Activated T-helper 1 cell treated with anti-CD3 and anti-CD28 coated beads, Interleukin-2, amount 50 U/mL, for 16 hours (primary cell): ENCODE measurements around the gene C11orf65.
"Not testable (repeated sequence)": the region's sequence is repeated elsewhere in the genome, so short reads cannot be mapped to it uniquely, and the experiment has no call there.

Experiments used
- DNase-seq, 2 donors: peaks; one replicate each; pipeline ENCODE4 v3.0.0-alpha.2; 2020; ENCODE audit warnings: low read depth in 1 of 2, low spot score in 1 of 2

The C11orf65 gene

DNA sequence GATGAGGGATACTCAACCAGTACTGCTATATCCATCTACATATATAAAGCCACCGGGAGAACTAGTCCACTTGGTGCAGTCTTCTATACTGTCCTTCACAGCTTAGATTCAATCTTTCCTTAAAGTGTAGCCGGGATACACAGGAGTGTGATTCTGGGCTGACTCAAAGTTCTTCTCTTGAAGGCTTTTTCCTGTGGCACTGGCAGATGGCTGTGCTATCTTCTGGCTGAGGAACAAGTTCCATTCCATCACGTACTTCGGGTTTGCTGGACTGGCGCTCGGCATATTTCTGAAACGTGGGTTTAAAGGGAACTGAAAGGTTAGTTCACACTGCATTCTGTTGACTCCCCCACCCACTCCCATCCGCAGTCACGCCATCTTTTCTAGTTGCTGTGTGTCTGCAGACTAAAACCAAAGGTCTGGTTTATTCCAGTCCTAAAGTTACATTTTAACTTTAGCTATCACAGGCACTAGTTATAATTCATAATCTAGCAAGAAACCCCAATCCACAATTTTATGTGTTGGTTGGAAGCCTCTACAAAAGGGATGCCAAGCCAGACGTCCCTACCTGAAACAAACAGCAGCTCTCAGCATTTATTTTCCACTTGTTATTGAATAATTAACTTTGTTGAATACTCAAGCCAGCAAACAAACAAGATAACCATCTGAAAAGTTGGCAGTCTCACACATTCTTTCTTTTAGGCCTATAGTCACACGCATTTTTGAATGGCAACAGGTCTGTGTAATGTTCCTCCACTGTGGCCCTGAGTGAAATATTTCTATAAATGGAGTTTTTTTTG, 7.5 kb upstream of the C11orf65 start:
- no peak for DNase-seq

DNA sequence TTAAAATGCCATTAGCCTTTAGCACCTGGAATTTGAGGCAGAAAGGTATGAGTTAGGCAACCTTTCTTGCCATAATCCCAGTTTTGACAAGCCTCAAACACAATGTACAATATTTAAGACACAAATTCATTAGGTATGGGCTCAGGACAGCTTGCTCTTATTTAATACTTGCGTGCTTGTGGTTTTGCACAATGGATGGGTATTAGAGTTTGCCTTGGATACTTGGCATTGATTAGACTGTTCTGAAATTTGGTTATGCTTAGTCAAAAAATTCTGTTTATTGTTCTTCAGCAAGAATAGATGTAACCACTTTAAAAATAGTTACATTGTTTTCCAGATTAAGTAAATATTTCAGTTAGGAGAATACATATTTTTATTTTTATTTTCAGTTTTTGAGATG, 5.4 kb upstream of the C11orf65 start:
- DNase-seq = no peak

DNA sequence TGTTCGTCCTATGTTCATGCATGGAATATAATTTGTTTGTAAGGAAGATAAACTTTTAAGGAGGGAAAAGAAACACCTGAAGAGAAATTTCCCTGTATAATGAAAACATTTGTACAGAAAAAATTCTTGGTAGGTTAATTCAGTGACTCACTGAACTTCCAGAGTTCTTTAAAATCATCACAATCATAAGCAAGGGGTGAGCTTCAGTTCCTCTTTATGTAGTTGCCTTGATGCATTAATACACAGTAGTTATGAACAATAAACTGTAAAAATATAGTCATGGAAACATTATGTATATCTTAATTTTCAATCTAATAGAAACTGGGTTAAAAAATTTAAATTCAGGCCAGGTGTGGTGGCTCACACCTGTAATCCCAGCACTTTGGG, 1.1 kb upstream of the C11orf65 start:
- DNase-seq = no peak

DNA sequence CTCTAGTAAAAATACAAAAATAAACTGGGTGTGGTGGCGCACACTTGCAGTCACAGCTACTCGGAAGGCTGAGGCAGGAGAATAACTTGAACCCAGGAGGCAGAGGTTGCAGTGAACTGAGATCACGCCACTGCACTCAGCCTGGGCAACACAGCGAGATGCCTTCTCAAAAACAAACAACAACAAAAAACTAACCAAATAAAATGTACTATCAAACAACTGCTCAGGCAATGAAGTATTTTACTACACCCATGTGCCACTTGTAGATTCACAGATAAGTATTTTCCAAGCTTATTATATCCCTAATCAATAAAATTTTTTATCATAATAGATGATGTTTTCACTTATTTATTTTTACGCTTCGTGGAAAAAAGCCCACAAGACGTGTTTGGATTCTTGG, 924 bp downstream of the C11orf65 start:
- DNase-seq = no peak

- DNase-seq = no peak
These were observed 14.0 kb downstream of the C11orf65 start for GRCh38 chr11:108453207-108453835.

DNA sequence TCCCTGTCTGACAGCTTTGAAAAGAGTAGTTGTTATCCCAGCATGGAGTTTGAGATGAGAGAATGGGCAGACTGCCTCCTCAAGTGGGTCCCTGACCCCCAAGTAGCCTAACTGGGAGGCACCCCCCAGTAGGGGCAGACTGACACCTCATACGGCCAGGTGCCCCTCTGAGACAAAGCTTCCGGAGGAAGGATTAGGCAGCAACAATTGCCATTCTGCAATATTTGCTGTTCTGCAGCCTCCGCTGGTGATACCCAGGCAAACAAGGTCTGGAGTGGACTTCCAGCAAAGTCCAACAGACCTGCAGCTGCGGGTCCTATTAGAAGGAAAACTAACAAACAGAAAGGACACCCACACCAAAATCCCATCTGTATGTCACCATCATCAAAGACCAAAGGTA, 25.9 kb downstream of the C11orf65 start:
- not testable (repeated sequence) for DNase-seq

GRCh38 chr11:108436594-108436993, 30.7 kb downstream of the C11orf65 start:
- DNase-seq = no peak

- no peak for DNase-seq
These were observed 32.3 kb downstream of the C11orf65 start for GRCh38 chr11:108435066-108435465.

DNA sequence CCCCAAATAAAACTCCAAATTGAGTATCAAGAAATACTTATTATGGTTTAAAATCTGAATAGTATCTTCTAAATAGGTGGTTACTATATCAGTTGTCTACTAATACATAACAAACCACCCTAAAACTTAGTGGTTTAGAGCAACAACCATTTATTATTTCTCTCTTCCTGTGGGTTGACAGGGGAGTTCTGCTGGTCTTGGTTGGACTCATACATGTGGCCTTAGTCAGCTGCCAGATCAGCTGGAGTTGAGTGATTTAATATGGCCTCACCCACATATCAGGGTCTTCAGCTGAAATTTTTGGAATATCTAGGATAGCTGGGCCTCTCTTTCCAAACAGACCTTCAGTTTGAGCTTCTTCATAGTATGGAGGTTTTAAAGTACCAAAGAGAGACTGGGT, 34.5 kb downstream of the C11orf65 start:
- DNase-seq = no peak

DNA sequence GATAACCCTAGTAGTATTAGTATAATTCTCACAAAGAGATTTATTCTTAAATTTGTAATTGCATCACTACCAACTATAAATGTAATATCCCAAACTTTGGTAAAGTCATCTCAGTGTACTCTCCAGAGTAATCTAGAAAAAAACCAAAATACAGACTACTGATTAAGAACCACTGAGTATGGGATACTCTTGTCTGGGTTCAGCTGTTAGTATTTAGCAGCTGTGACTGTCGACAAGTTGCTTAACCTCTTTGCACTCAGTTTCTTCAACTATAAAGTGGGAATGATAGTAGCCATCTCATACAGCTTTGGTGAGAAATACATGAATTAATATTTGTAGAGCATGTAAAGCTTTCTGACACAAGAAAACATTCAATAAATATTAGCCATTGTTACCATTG, 35.3 kb downstream of the C11orf65 start:
- DNase-seq = no peak

GRCh38 chr11:108431370-108431769, 36.0 kb downstream of the C11orf65 start:
- no peak for DNase-seq

- not testable (repeated sequence) for DNase-seq
These were observed 49.8 kb downstream of the C11orf65 start for GRCh38 chr11:108417551-108417950.

DNA sequence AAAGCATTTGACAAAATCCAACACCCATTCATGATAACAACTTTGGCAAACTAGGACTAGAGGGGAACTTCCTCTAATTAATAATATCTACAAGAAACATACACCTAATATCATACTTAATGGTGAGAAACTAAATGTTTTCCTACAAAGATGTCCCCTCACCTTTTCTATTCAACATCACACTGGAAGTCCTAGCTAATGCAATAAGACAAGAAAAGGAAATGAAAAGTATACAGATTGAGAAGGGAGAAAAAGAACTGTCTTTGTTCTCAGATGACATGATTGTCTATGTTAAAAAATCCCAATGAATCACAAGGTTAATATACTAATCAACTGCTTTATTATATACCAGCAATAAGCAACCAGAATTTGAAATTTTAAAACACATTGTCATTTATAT, 52.4 kb downstream of the C11orf65 start:
- DNase-seq = no peak

DNA sequence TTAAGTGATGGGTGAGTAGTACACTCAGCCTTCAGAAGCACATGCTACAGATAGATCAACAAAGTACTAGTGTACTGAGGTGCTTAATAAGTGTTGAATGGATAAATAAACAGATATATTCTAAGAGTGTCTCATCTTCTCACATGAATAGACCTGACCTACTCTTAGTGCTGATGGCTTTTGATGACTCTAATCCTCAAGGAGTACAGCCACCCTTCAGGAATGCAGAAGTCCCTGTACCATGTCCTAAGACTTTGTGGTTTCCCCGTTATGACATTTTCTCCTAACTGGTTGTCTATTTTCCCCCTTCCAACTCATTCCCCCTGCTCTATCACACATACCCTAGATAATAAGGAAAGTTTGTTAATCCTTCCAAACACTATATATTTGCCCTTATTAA, 61.6 kb downstream of the C11orf65 start:
- no peak for DNase-seq

GRCh38 chr11:108403052-108403451, 64.3 kb downstream of the C11orf65 start:
- no peak for DNase-seq

GRCh38 chr11:108402241-108402640, 65.1 kb downstream of the C11orf65 start:
- DNase-seq = no peak

GRCh38 chr11:108398439-108398838, 68.9 kb downstream of the C11orf65 start:
- no peak for DNase-seq

GRCh38 chr11:108396672-108397071, 70.7 kb downstream of the C11orf65 start:
- not testable (repeated sequence) for DNase-seq

DNA sequence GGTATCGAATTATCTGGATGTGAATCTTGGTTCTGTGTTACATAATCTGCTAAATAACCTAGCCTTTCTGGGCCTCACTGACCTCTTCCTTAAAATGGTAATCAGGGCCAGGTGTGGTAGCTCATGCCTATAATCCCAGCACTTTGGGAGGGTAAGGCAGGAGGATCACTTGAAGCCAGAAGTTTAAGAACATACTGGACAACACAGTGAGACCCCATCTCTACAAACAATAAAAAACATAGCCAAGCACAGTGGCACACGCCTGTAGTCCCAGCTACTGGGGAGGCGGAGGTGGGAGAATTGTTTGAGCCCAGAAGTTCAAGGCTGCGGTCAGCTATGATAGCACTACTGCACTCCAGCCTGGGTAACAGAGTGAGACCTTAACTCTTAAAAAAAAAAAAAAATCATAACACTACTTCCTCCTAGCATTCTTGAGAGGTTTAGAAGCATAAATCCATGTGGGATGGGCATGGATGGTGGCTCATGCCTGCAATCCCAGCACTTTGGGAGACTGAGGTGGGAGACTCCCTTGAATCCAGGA, 72.5 kb downstream of the C11orf65 start:
- DNase-seq = no peak

DNA sequence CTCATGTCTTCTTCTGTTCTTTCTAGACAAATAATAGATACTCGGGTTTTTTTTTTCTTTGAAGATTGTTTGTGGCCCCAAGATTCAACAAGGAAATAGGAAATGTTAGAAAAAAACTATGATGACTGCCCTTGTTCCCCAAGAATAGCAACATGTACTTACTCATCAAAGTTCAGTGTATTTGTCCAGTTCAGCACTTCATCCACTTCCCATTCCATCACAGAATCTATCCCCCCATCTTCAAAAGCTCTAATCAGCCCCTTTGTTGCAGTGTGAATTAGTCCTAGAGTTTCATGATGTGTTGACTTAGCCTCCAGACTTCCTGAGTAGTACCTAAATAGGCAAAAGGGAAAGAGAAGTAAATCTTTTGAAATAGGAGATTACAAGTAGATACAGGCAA, 74.3 kb downstream of the C11orf65 start:
- no peak for DNase-seq

DNA sequence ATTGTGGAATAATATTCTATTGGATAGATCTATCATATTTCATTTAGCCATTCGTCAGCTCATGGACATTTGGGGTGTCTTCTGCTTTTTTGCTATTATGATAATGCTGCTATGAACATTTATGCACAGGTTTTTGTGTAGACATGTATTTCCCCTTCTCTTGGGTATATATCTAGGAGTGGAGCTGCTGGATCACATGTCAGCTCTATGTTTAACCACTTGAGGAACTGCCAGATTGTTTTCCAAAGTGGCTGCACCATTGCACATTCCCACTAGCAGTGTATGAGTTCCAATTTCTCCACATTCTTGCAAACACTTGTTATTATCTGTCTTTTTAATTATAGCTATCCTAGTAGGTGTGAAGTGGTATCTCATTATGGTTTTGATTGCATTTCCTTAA, 75.0 kb downstream of the C11orf65 start:
- DNase-seq = no peak

GRCh38 chr11:108388576-108388975, 78.8 kb downstream of the C11orf65 start:
- DNase-seq = no peak

DNA sequence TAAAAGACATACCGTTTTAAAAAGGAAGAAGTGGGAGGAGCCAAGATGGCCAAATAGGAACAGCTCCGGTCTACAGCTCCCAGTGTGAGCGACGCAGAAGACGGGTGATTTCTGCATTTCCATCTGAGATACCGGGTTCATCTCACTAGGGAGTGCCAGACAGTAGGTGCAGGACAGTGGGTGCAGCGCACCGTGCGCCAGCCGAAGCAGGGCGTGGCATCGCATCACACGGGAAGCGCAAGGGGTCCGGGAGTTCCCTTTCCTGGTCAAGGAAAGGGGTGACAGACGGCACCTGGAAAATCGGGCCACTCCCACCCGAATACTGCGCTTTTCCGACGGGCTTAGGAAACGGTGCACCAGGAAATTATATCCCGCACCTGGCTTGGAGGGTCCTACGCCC, 93.8 kb downstream of the C11orf65 start:
- DNase-seq = not testable (repeated sequence)
